ENCODE results near the gene PIK3CB. TPM values are rescaled to one million over a fixed set of nuclear protein-coding genes. Genes with fewer than 3 reads are reported as not detected.

The PIK3CB gene
- total RNA-seq, 1 experiment from 2014 or later = 29.7 TPM

DNA sequence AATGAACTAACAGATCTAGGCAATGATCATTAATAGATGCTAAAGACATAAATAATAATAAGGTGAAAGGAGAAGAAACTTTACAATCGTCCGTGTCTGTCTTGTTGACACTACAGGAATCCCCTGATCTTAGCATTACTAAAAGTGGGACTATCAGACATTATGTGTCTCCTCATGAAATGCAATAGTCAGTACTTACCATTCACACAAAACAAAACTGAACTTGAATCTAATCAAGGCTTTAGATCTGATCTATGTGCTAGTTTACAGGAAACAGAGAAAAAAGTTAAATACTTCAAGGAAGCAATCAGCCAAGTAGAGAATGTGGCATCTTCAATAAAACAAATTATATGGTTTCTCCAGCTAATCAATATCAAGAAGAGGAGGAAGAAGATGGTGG, 73.7 kb downstream of the PIK3CB start:
- H3K4me3 Mint-ChIP-seq (ENCODE audit: unreplicated experiment) = no peak overlapping the region
- no TSS peak for BruUV-seq (replicated peaks)
- Histone ChIP-seq H3K36me3 (ENCODE audit: control insufficient read depth, insufficient read depth, low read length) (no peaks in the 10 kb centered on the region), H3K27me3 (replicated peaks; ENCODE audit: control insufficient read depth, insufficient read depth, low read length) (no peaks in the 10 kb centered on the region), H3K4me3 (ENCODE audit: low read depth, low read length) (no peak overlapping the region), H3K9me3 (no peaks in the 10 kb centered on the region), H3K4me1 (no peaks in the 10 kb centered on the region)
- intact Hi-C loops (cut with micrococcal nuclease; ENCODE audit: unreplicated experiment) = no loop called here
- H3K27me3 Mint-ChIP-seq (ENCODE audit: insufficient read depth, unreplicated experiment) = no peaks in the 10 kb centered on the region
- POLR2A ChIA-PET = no interaction called here
- H3K9me3 Mint-ChIP-seq (ENCODE audit: unreplicated experiment) = no peaks in the 10 kb centered on the region
- no peak for DNase-seq
- peaks cover 6% of the 10 kb centered on the region for H3K36me3 Mint-ChIP-seq (ENCODE audit: insufficient read depth, unreplicated experiment)
- H3K27ac Mint-ChIP-seq (ENCODE audit: unreplicated experiment) = no peak overlapping the region
- TF ChIP-seq, protein P1, sequence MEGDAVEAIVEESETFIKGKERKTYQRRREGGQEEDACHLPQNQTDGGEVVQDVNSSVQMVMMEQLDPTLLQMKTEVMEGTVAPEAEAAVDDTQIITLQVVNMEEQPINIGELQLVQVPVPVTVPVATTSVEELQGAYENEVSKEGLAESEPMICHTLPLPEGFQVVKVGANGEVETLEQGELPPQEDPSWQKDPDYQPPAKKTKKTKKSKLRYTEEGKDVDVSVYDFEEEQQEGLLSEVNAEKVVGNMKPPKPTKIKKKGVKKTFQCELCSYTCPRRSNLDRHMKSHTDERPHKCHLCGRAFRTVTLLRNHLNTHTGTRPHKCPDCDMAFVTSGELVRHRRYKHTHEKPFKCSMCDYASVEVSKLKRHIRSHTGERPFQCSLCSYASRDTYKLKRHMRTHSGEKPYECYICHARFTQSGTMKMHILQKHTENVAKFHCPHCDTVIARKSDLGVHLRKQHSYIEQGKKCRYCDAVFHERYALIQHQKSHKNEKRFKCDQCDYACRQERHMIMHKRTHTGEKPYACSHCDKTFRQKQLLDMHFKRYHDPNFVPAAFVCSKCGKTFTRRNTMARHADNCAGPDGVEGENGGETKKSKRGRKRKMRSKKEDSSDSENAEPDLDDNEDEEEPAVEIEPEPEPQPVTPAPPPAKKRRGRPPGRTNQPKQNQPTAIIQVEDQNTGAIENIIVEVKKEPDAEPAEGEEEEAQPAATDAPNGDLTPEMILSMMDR (IDR thresholded peaks at IDR 0.05; ENCODE audit: insufficient read depth in 1 of 2, low read depth in 1 of 2, low read length in 1 of 2, severe bottlenecking in 1 of 2, unreplicated experiment in 1 of 2) = no peak
- H3K4me1 Mint-ChIP-seq (ENCODE audit: low read depth, unreplicated experiment) = no peaks in the 10 kb centered on the region
- CTCF ChIA-PET = no interaction called here

DNA sequence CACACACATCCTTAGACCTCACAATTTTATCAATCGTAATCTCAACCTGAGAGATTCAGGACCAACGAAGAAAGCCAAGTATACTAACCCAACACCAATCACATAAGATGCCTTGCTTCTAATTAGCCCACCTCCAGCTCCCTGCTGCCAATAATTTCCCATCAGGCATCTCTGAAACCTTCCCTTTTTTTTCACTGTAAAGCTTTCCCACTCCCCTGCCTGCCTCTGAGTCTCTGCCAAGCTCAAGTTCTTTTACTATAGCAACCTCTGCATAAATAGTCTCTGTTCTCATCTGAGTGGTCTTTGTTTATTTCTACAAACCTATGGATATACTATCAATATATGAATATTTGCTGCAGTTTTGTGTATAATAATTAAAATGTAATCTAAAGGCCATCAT, 86.5 kb downstream of the PIK3CB start:
- no peak for DNase-seq
- ChIA-PET CTCF (no interaction called here), POLR2A (no interaction called here)
- H3K36me3 Mint-ChIP-seq (ENCODE audit: insufficient read depth, unreplicated experiment) = peaks cover 15% of the 10 kb centered on the region
- intact Hi-C loops (cut with micrococcal nuclease; ENCODE audit: unreplicated experiment) = no loop called here
- Histone ChIP-seq H3K9me3 (no peaks in the 10 kb centered on the region), H3K4me1 (no peaks in the 10 kb centered on the region), H3K27me3 (replicated peaks; ENCODE audit: control insufficient read depth, insufficient read depth, low read length) (no peaks in the 10 kb centered on the region), H3K4me3 (ENCODE audit: low read depth, low read length) (no peak overlapping the region), H3K36me3 (ENCODE audit: control insufficient read depth, insufficient read depth, low read length) (peaks cover 2% of the 10 kb centered on the region; the same call in 1 of the 2 replicates)
- H3K4me1 Mint-ChIP-seq (ENCODE audit: low read depth, unreplicated experiment) = no peaks in the 10 kb centered on the region
- no TSS peak for BruUV-seq (replicated peaks)
- no peaks in the 10 kb centered on the region for H3K27me3 Mint-ChIP-seq (ENCODE audit: insufficient read depth, unreplicated experiment)
- TF ChIP-seq, protein P1 (IDR thresholded peaks at IDR 0.05; ENCODE audit: insufficient read depth in 1 of 2, low read depth in 1 of 2, low read length in 1 of 2, severe bottlenecking in 1 of 2, unreplicated experiment in 1 of 2) = no peak
- H3K27ac Mint-ChIP-seq (ENCODE audit: unreplicated experiment) = no peak overlapping the region
- H3K4me3 Mint-ChIP-seq (ENCODE audit: unreplicated experiment) = no peak overlapping the region
- no peaks in the 10 kb centered on the region for H3K9me3 Mint-ChIP-seq (ENCODE audit: unreplicated experiment)

DNA sequence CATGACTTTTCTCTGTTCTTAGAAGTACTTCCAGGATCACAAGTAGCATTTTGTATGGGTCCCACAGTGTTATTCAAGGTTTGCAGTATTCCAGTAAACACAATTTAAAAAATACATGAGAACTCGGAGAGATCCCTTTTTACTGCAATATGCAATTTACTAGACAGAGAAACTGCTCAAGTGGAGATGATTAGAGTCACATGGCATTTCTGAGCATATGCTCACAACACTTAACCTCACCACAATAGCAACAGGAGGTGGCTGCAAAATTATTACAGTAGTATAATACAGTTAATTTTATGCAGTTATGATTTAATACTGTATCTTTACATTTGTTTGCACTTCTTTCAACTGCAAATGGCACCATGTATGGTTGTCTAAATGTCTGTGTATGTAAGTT, 87.5 kb downstream of the PIK3CB start:
- Histone ChIP-seq H3K9me3 (no peaks in the 10 kb centered on the region), H3K4me1 (no peaks in the 10 kb centered on the region), H3K36me3 (ENCODE audit: control insufficient read depth, insufficient read depth, low read length) (peaks cover 2% of the 10 kb centered on the region; the same call in 1 of the 2 replicates), H3K4me3 (ENCODE audit: low read depth, low read length) (no peak overlapping the region), H3K27me3 (replicated peaks; ENCODE audit: control insufficient read depth, insufficient read depth, low read length) (no peaks in the 10 kb centered on the region)
- Mint-ChIP-seq H3K4me3 (ENCODE audit: unreplicated experiment) (no peak overlapping the region), H3K9me3 (ENCODE audit: unreplicated experiment) (no peaks in the 10 kb centered on the region), H3K27me3 (ENCODE audit: insufficient read depth, unreplicated experiment) (no peaks in the 10 kb centered on the region), H3K4me1 (ENCODE audit: low read depth, unreplicated experiment) (no peaks in the 10 kb centered on the region), H3K36me3 (ENCODE audit: insufficient read depth, unreplicated experiment) (peaks cover 15% of the 10 kb centered on the region), H3K27ac (ENCODE audit: unreplicated experiment) (no peak overlapping the region)
- TF ChIP-seq, protein P1 (IDR thresholded peaks at IDR 0.05; ENCODE audit: insufficient read depth in 1 of 2, low read depth in 1 of 2, low read length in 1 of 2, severe bottlenecking in 1 of 2, unreplicated experiment in 1 of 2) = no peak
- intact Hi-C loops (cut with micrococcal nuclease; ENCODE audit: unreplicated experiment) = no loop called here
- no TSS peak for BruUV-seq (replicated peaks)
- no peak for DNase-seq
- ChIA-PET CTCF (no interaction called here), POLR2A (no interaction called here)
